GM12878 (cell line): ENCODE results near the gene AGRN. TPM values are rescaled to one million over a fixed set of nuclear protein-coding genes. Genes with fewer than 3 reads are reported as not detected.

Experiments
- ATAC-seq: fragments of 200-7000 bp; cut with Tn5 transposase; 3 replicates; pipeline ENCODE4 v1.9.1; 2020; ENCODE audit warnings: mild to moderate bottlenecking, moderate library complexity
- BruUV-seq: library from RNA; stranded (reverse); fragments of 400-500 nt; replicated peaks from 2 replicates; lab custom pipeline; 2021; lab: Mats Ljungman, UMichigan
- CTCF ChIA-PET: fragments of 300-600 bp; sonication (Branson Sonifier 250); formaldehyde crosslinking; extraction: SDS; loops from one replicate; lab custom pipeline; 2021; ENCODE audit warnings: inconsistent platforms; lab: Yijun Ruan, JAX
- POLR2A ChIA-PET: fragments of 350-600 bp; formaldehyde crosslinking; extraction: SDS; loops from one replicate; lab custom pipeline; 2021; ENCODE audit warnings: inconsistent platforms; lab: Charles Lee
- RAD21 ChIA-PET: fragments of 300-600 bp; sonication (Branson Sonifier 250); formaldehyde crosslinking; loops from one replicate; lab custom pipeline; 2023; ENCODE audit warnings: antibody characterized with exemption; ENCODE audit not compliant: unreplicated experiment; lab: Charles Lee
- SMC1A ChIA-PET: fragments of 300-600 bp; sonication (Branson Sonifier 250); formaldehyde crosslinking; loops from one replicate; lab custom pipeline; 2023; ENCODE audit not compliant: unreplicated experiment, uncharacterized antibody; lab: Charles Lee
- DNase-seq: peaks from one replicate; pipeline ENCODE4 v3.0.0-alpha.2; 2011; ENCODE audit warnings: low read depth, low spot score
- FAIRE-seq: peaks from 3 replicates; lab custom pipeline; 2011; peaks lifted over from hg19 to GRCh38; lab: Jason Lieb, UNC
- H2AFZ ChIP-seq: 2 replicates; pipeline ENCODE4 v1.6.0; 2011; ENCODE audit warnings: low read depth, low read length, control low read depth; ENCODE audit not compliant: control insufficient read depth
- H3K27ac ChIP-seq: 2 replicates; pipeline ENCODE4 v1.5.1; 2011; ENCODE audit warnings: control low read depth; ENCODE audit not compliant: control insufficient read depth, insufficient read depth
- H3K27me3 ChIP-seq, 2 experiments: replicated peaks in 1 of 2; 2 replicates each; pipeline versions ENCODE4 v1.6.0 to v1.6.1; 2011; ENCODE audit warnings: low read length in 1 of 2; ENCODE audit not compliant: control insufficient read depth in 2 of 2, insufficient read depth in 2 of 2
- H3K36me3 ChIP-seq, 2 experiments: 2 replicates each; pipeline ENCODE4 v1.5.1; 2011; ENCODE audit warnings: low read length in 1 of 2; ENCODE audit not compliant: control insufficient read depth in 2 of 2, insufficient read depth in 2 of 2
- H3K4me1 ChIP-seq: 2 replicates; pipeline ENCODE4 v1.6.1; 2011; ENCODE audit warnings: mild to moderate bottlenecking, low read length, moderate library complexity, mixed read lengths; ENCODE audit not compliant: control insufficient read depth, insufficient read depth
- H3K4me2 ChIP-seq: 2 replicates; pipeline ENCODE4 v1.6.0; 2011; ENCODE audit warnings: control low read depth; ENCODE audit not compliant: control insufficient read depth, insufficient read depth
- H3K4me3 ChIP-seq: fragments of 200-600 bp; sonication (generic); 2 replicates; pipeline ENCODE4 v1.5.1; 2016
- H3K79me2 ChIP-seq: 2 replicates; pipeline ENCODE4 v1.6.0; 2011; ENCODE audit warnings: low read length; ENCODE audit not compliant: control insufficient read depth, insufficient read depth
- H3K9ac ChIP-seq: 2 replicates; pipeline ENCODE4 v1.8.0; 2011; ENCODE audit warnings: low read length, control low read depth, mixed read lengths; ENCODE audit not compliant: control insufficient read depth, insufficient read depth
- H3K9me3 ChIP-seq: replicated peaks from 3 replicates; pipeline ENCODE4 v1.5.1; 2011; ENCODE audit warnings: mild to moderate bottlenecking, low read length; ENCODE audit not compliant: control insufficient read depth, insufficient read depth
- H4K20me1 ChIP-seq: 2 replicates; pipeline ENCODE4 v1.6.0; 2011; ENCODE audit not compliant: control insufficient read depth, insufficient read depth
- FOXK2 ChIP-seq: fragments of 450-650 bp; IDR thresholded peaks from 2 replicates; pipeline ENCODE4 v1.6.1; 2017; ENCODE audit warnings: mild to moderate bottlenecking, moderate library complexity
- HDGF ChIP-seq: fragments of 450-650 bp; IDR thresholded peaks from 2 replicates; pipeline ENCODE4 v1.6.1; 2016; ENCODE audit warnings: antibody characterized with exemption
- IKZF1 ChIP-seq: fragments of 450-650 bp; conservative IDR thresholded peaks from 2 replicates; pipeline ENCODE4 v1.6.1; 2017; ENCODE audit warnings: antibody characterized with exemption, mild to moderate bottlenecking
- JUND ChIP-seq: IDR thresholded peaks from 2 replicates; pipeline ENCODE4 v1.6.1; 2012; ENCODE audit warnings: low read depth, mild to moderate bottlenecking, low read length, improper control_type of control experiment, moderate library complexity
- LARP7 ChIP-seq: fragments of 450-650 bp; IDR thresholded peaks from 2 replicates; pipeline ENCODE4 v1.6.1; 2017; ENCODE audit warnings: mild to moderate bottlenecking
- MTA3 ChIP-seq: IDR thresholded peaks from 2 replicates; pipeline ENCODE4 v1.6.1; 2012; ENCODE audit warnings: low read length, inconsistent platforms, borderline replicate concordance
- NR2F1 ChIP-seq: fragments of 450-650 bp; conservative IDR thresholded peaks from 2 replicates; pipeline ENCODE4 v1.6.1; 2017; ENCODE audit warnings: mild to moderate bottlenecking
- NRF1 ChIP-seq: conservative IDR thresholded peaks from 2 replicates; pipeline ENCODE4 v1.6.1; 2011; ENCODE audit warnings: mild to moderate bottlenecking, low read depth, low read length, improper control_type of control experiment
- RAD51 ChIP-seq: fragments of 450-650 bp; IDR thresholded peaks from 2 replicates; pipeline ENCODE4 v1.6.1; 2016; ENCODE audit warnings: moderate library complexity, mild to moderate bottlenecking, inconsistent platforms
- RCOR1 ChIP-seq: conservative IDR thresholded peaks from 2 replicates; pipeline ENCODE4 v1.6.1; 2012; ENCODE audit warnings: low read depth, low read length, improper control_type of control experiment
- ZZZ3 ChIP-seq: IDR thresholded peaks from 2 replicates; pipeline ENCODE4 v1.6.1; 2011; ENCODE audit warnings: low read depth; ENCODE audit not compliant: control insufficient read depth, insufficient read length
- WGBS: methylation state at CpG from one replicate; pipeline ENCODE4 v1.1.6; 2016; ENCODE audit warnings: low lambda C conversion rate; ENCODE audit not compliant: insufficient replicate concordance, insufficient coverage; ENCODE audit errors: missing lambda C conversion rate; 5-methylcytosine and 5-hydroxymethylcytosine counted together
- in situ Hi-C: fragments of 300-500 bp; cut with MboI; formaldehyde crosslinking; loops from 9 replicates; pipeline ENCODE4 v1.14.3; 2018; ENCODE audit warnings: mixed read lengths
- intact Hi-C: fragments of 100-400 bp; cut with micrococcal nuclease; formaldehyde crosslinking; loops from one replicate; pipeline ENCODE4 v1.14.2; 2022; ENCODE audit not compliant: unreplicated experiment
- polyA plus RNA-seq, 11 experiments: library from polyadenylated mRNA; depleted of rRNA in 4 of 11; unstranded in 6 of 11; stranded (reverse) in 5 of 11; fragments of >200 nt; fragmentation: Nextera tagmentation in 4 of 11; fragmentation: Illumina TruSeq in 1 of 11; extraction: Ambion mirVana in 4 of 11; extraction: Trizol in 1 of 11; gene quantifications; 1 replicate in 1 of 11; 2 replicates in 10 of 11; pipeline versions ENCODE4 v1.2.1 to v1.2.3, GENCODE V29; 2011 to 2016; ENCODE audit warnings: inconsistent platforms in 2 of 11, missing spikeins in 2 of 11, low read depth in 1 of 11
- total RNA-seq, 4 experiments: library from RNA; depleted of rRNA in 3 of 4; stranded (reverse); fragments of >200 nt in 3 of 4; fragmentation: Illumina TruSeq in 1 of 4; extraction: Trizol in 1 of 4; gene quantifications; 2 replicates each; pipeline versions ENCODE4 v1.2.1 to v1.2.3, GENCODE V29; 2013 to 2021
- TF ChIP-seq, protein P1 (sequence below): IDR thresholded peaks from 2 replicates; pipeline ENCODE4 v1.6.1; 2012; ENCODE audit warnings: improper control_type of control experiment, low read depth, low read length; ENCODE audit not compliant: insufficient replicate concordance
- TF ChIP-seq, protein P2 (sequence below): fragments of 450-650 bp; IDR thresholded peaks from 2 replicates; pipeline ENCODE4 v1.6.1; 2017; ENCODE audit warnings: antibody characterized with exemption, mild to moderate bottlenecking, moderate library complexity

AGRN gene
- total and polyA plus RNA-seq, 10 of the 15 experiments (the other 5 are each of a cell fraction or from before 2014, with no cell fraction given): 0.02 to 41.8 (median 4.1) TPM

DNA sequence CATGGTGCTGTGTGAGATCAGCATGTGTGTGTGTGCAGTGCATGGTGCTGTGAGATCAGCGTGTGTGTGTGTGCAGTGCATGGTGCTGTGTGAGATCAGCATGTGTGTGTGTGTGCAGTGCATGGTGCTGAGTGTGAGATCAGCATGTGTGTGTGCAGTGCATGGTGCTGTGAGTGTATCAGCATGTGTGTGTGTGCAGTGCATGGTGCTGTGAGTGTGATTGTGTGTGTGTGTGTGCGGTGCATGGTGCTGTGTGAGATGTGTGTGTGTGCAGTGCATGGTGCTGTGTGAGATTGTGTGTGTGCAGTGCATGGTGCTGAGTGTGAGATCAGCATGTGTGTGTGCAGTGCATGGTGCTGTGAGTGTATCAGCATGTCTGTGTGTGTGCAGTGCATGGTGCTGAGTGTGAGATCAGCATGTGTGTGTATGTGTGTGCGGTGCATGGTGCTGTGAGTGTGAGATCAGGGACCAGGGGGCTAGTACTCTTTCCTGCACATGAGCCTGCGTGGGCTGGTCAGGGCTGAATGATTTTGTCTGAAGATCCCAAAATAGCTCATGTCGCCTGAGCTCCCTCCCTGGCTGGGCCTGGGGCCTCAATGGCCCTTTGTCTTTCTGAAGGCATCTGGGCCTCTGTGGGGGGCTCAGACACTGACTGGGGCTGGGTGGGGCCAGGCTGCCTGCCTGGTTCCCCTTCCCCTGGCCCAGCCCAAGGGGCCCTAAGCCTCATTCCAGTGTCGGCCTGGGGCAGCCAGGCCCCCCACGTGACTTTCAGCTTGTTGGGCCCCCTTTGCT, 11.1 kb downstream of the AGRN start (continued):
- TF ChIP-seq HDGF: peak; percentile 89
- 0 out of 2 replicates have a peak, but pooled peaks have one; percentile 39 for TF ChIP-seq LARP7
- TF ChIP-seq, all 136 proteins: peak for 21; not testable (repeated sequence) for 115

DNA sequence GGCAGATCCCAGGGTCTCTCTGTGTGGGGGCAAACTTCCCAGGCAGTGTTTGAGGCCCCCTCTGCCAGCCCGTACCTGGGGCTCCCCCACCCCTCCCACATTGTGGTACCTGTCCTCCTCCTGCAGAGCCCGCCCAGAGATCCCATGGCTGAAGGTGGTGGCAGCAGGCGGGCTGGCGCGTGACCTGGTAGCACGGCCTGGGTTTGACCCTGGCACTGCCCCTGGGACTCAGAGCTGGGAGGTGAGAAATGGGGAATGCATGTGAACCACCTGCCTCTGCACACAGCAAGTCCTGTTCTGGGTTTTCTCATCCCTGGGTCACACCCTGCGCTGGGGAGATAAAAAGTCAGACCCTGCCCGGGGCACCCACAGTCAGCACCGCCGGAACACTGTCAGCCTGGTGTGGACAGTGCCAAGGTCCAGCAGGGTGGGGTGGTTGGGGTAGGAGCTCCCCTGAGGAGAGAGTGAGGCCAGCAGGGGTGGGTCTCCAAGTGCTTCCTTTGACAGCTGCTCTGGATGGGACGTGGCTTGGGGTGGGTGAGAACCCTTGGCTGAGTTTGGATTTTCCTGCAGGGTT, 11.8 kb downstream of the AGRN start:
- POLR2A ChIA-PET: interaction anchor here (0.9 to 2.9 kb wide), 5 partner anchors 9 to 32 kb away, joined by 3 to 15 read pairs (median 6); partner anchors contain the start of gene ISG15
- Histone ChIP-seq H3K9me3 (no peaks in the 10 kb centered on the region), H3K36me3 (no peaks in the 10 kb centered on the region; a peak in 2 of 4 replicates), H3K27me3 (no peaks in the 10 kb centered on the region), H3K4me2 (peak overlapping the region; percentile 68), H3K9ac (peak overlapping the region; percentile 20; the same call in 1 of the 2 replicates), H3K4me3 (no peak overlapping the region), H3K79me2 (no peaks in the 10 kb centered on the region), H3K4me1 (peaks cover 21% of the 10 kb centered on the region), H3K27ac (no peak overlapping the region; the same call in 1 of the 2 replicates), H4K20me1 (no peaks in the 10 kb centered on the region), H2AFZ (no peak overlapping the region)
- WGBS: 60% methylated on average over 10 of the region's 11 CpGs
- ATAC-seq (no peak), DNase-seq (no peak), FAIRE-seq (no peak)
- intact Hi-C loops (loop anchor here (2.0 kb wide), 1 partner anchor 259 kb away; no protein-coding TSS in a partner anchor), in situ Hi-C loops (no loop called here)
- BruUV-seq: no TSS peak
- SMC1A ChIA-PET: interaction anchor here (0.8 to 3.6 kb wide), 13 partner anchors 8 to 90 kb away, joined by 3 to 24 read pairs (median 4); partner anchors contain the start of genes ISG15 and PERM1
- RAD21 ChIA-PET: interaction anchor here (0.7 to 3.8 kb wide), 17 partner anchors 8 to 273 kb away, joined by 3 to 58 read pairs (median 5); partner anchors contain the start of genes AGRN, ISG15 and UBE2J2
- CTCF ChIA-PET: interaction anchor here (0.6 to 4.0 kb wide), 15 partner anchors 7 to 340 kb away, joined by 3 to 83 read pairs (median 5); partner anchors contain the start of genes AGRN, ISG15 and PERM1
- no peak for TF ChIP-seq MTA3
- no peak for TF ChIP-seq NRF1
- TF ChIP-seq, protein P1, sequence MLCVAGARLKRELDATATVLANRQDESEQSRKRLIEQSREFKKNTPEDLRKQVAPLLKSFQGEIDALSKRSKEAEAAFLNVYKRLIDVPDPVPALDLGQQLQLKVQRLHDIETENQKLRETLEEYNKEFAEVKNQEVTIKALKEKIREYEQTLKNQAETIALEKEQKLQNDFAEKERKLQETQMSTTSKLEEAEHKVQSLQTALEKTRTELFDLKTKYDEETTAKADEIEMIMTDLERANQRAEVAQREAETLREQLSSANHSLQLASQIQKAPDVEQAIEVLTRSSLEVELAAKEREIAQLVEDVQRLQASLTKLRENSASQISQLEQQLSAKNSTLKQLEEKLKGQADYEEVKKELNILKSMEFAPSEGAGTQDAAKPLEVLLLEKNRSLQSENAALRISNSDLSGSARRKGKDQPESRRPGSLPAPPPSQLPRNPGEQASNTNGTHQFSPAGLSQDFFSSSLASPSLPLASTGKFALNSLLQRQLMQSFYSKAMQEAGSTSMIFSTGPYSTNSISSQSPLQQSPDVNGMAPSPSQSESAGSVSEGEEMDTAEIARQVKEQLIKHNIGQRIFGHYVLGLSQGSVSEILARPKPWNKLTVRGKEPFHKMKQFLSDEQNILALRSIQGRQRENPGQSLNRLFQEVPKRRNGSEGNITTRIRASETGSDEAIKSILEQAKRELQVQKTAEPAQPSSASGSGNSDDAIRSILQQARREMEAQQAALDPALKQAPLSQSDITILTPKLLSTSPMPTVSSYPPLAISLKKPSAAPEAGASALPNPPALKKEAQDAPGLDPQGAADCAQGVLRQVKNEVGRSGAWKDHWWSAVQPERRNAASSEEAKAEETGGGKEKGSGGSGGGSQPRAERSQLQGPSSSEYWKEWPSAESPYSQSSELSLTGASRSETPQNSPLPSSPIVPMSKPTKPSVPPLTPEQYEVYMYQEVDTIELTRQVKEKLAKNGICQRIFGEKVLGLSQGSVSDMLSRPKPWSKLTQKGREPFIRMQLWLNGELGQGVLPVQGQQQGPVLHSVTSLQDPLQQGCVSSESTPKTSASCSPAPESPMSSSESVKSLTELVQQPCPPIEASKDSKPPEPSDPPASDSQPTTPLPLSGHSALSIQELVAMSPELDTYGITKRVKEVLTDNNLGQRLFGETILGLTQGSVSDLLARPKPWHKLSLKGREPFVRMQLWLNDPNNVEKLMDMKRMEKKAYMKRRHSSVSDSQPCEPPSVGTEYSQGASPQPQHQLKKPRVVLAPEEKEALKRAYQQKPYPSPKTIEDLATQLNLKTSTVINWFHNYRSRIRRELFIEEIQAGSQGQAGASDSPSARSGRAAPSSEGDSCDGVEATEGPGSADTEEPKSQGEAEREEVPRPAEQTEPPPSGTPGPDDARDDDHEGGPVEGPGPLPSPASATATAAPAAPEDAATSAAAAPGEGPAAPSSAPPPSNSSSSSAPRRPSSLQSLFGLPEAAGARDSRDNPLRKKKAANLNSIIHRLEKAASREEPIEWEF: no peak
- TF ChIP-seq NR2F1: 0 out of 2 replicates have a peak, but pooled peaks have one; percentile 28
- 0 out of 2 replicates have a peak, but pooled peaks have one; percentile 1 for TF ChIP-seq IKZF1
- TF ChIP-seq, protein P2, sequence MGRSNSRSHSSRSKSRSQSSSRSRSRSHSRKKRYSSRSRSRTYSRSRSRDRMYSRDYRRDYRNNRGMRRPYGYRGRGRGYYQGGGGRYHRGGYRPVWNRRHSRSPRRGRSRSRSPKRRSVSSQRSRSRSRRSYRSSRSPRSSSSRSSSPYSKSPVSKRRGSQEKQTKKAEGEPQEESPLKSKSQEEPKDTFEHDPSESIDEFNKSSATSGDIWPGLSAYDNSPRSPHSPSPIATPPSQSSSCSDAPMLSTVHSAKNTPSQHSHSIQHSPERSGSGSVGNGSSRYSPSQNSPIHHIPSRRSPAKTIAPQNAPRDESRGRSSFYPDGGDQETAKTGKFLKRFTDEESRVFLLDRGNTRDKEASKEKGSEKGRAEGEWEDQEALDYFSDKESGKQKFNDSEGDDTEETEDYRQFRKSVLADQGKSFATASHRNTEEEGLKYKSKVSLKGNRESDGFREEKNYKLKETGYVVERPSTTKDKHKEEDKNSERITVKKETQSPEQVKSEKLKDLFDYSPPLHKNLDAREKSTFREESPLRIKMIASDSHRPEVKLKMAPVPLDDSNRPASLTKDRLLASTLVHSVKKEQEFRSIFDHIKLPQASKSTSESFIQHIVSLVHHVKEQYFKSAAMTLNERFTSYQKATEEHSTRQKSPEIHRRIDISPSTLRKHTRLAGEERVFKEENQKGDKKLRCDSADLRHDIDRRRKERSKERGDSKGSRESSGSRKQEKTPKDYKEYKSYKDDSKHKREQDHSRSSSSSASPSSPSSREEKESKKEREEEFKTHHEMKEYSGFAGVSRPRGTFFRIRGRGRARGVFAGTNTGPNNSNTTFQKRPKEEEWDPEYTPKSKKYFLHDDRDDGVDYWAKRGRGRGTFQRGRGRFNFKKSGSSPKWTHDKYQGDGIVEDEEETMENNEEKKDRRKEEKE: no peak
- TF ChIP-seq ZZZ3: no peak
- TF ChIP-seq FOXK2: no peak
- TF ChIP-seq RCOR1: no peak
- no peak for TF ChIP-seq RAD51
- no peak for TF ChIP-seq JUND
